GM12878 (cell line): Measurements from ENCODE around the gene RBM7. TPM values are rescaled to one million over a fixed set of nuclear protein-coding genes. Genes with fewer than 3 reads are reported as not detected.

Experiments
- CUX1 ChIP-seq: IDR thresholded peaks from 2 replicates; pipeline ENCODE4 v1.6.1; 2012; ENCODE audit warnings: improper control_type of control experiment, low read depth, low read length; ENCODE audit not compliant: insufficient replicate concordance
- HDGF ChIP-seq: fragments of 450-650 bp; IDR thresholded peaks from 2 replicates; pipeline ENCODE4 v1.6.1; 2016; ENCODE audit warnings: antibody characterized with exemption
- MTA2 ChIP-seq: fragments of 450-650 bp; IDR thresholded peaks from 2 replicates; pipeline ENCODE4 v1.6.1; 2016; ENCODE audit warnings: low read depth, mild to moderate bottlenecking, moderate library complexity
- NBN ChIP-seq: fragments of 450-650 bp; IDR thresholded peaks from 2 replicates; pipeline ENCODE4 v1.6.1; 2016
- PKNOX1 ChIP-seq: fragments of 450-650 bp; IDR thresholded peaks from 2 replicates; pipeline ENCODE4 v1.6.1; 2016; ENCODE audit warnings: mild to moderate bottlenecking
- POLR2A ChIP-seq: IDR thresholded peaks from 2 replicates; pipeline ENCODE4 v1.6.1; 2011; ENCODE audit warnings: low read depth, mild to moderate bottlenecking, low read length
- RCOR1 ChIP-seq: conservative IDR thresholded peaks from 2 replicates; pipeline ENCODE4 v1.6.1; 2012; ENCODE audit warnings: low read depth, low read length, improper control_type of control experiment
- SUZ12 ChIP-seq: fragments of 200-600 bp; sonication (generic); IDR thresholded peaks from one replicate; pipeline ENCODE4 v1.6.1; 2018; ENCODE audit warnings: antibody characterized with exemption, mild to moderate bottlenecking; ENCODE audit not compliant: unreplicated experiment
- TBL1XR1 ChIP-seq: IDR thresholded peaks from 2 replicates; pipeline ENCODE4 v1.6.1; 2012; ENCODE audit warnings: low read depth, low read length, improper control_type of control experiment
- ZNF217 ChIP-seq: fragments of 450-650 bp; IDR thresholded peaks from 2 replicates; pipeline ENCODE4 v1.6.1; 2017; ENCODE audit warnings: antibody characterized with exemption, mild to moderate bottlenecking
- ZNF274 ChIP-seq: IDR thresholded peaks from one replicate; pipeline ENCODE4 v1.8.0; 2011; ENCODE audit not compliant: insufficient read length, insufficient read depth
- polyA plus RNA-seq, 11 experiments: library from polyadenylated mRNA; depleted of rRNA in 4 of 11; unstranded in 6 of 11; stranded (reverse) in 5 of 11; fragments of >200 nt; fragmentation: Nextera tagmentation in 4 of 11; fragmentation: Illumina TruSeq in 1 of 11; extraction: Ambion mirVana in 4 of 11; extraction: Trizol in 1 of 11; gene quantifications; 1 replicate in 1 of 11; 2 replicates in 10 of 11; pipeline versions ENCODE4 v1.2.1 to v1.2.3, GENCODE V29; 2011 to 2016; ENCODE audit warnings: inconsistent platforms in 2 of 11, missing spikeins in 2 of 11, low read depth in 1 of 11
- total RNA-seq, 4 experiments: library from RNA; depleted of rRNA in 3 of 4; stranded (reverse); fragments of >200 nt in 3 of 4; fragmentation: Illumina TruSeq in 1 of 4; extraction: Trizol in 1 of 4; gene quantifications; 2 replicates each; pipeline versions ENCODE4 v1.2.1 to v1.2.3, GENCODE V29; 2013 to 2021
- TF ChIP-seq, protein P1 (sequence below): fragments of 450-650 bp; IDR thresholded peaks from 2 replicates; pipeline ENCODE4 v1.6.1; 2017; ENCODE audit warnings: mild to moderate bottlenecking, moderate library complexity
- TF ChIP-seq, protein P2 (sequence below): fragments of 450-650 bp; IDR thresholded peaks from 2 replicates; pipeline ENCODE4 v1.6.1; 2017; ENCODE audit warnings: borderline replicate concordance
- TF ChIP-seq, protein P3 (sequence below): fragments of 450-650 bp; formaldehyde crosslinking; IDR thresholded peaks from 2 replicates; pipeline ENCODE4 v1.4.0; 2020; ENCODE audit warnings: mild to moderate bottlenecking, moderate library complexity

Gene RBM7
- total and polyA plus RNA-seq, 10 of the 15 experiments (the other 5 are each of a cell fraction or from before 2014, with no cell fraction given): 17.0 to 46.2 (median 26.0) TPM

DNA sequence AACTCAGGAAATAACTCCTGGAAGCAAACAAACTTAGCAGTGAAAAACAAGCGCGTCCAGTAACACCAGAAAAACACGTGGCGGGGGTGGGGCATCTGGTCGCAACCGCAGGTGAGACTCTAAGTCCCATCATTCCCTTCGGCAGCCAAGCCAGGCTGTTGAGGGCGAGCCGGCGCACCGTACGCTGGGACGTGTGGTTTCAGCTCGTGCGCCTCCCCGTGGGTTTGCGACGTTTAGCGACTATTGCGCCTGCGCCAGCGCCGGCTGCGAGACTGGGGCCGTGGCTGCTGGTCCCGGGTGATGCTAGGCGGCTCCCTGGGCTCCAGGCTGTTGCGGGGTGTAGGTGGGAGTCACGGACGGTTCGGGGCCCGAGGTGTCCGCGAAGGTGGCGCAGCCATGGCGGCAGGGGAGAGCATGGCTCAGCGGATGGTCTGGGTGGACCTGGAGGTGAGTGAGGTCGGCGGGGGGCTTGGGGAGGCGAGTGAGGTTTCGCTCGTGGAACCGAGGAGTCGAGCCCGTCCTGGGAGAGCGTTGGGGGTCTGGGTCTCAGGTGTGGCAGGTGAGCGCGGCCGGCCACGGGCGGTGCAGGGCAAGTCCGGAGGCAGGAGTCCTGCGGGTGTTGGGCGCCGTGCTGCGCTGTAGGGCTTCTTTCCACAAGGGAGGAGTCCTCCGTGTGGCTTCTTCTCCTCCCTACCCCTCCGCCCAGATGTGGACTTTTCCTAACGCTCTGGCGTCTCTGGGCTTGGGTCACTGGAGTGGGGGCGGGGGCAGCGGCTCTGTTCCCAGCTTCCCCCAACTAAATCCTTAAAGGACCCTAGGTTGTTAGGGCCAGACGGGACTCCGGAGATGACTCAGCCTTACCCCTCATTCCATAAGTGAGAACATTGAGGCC is 39.0 kb downstream of the RBM7 start, which contains the start of gene REXO2 (continued):
- TF ChIP-seq CUX1 (no peak), RCOR1 (no peak), MTA2 (no peak), ZNF274 (no peak), ZNF217 (no peak), POLR2A (peak; percentile 76), SUZ12 (no peak), TBL1XR1 (no peak), NBN (no peak), PKNOX1 (no peak), HDGF (no peak)
- TF ChIP-seq, protein P1, sequence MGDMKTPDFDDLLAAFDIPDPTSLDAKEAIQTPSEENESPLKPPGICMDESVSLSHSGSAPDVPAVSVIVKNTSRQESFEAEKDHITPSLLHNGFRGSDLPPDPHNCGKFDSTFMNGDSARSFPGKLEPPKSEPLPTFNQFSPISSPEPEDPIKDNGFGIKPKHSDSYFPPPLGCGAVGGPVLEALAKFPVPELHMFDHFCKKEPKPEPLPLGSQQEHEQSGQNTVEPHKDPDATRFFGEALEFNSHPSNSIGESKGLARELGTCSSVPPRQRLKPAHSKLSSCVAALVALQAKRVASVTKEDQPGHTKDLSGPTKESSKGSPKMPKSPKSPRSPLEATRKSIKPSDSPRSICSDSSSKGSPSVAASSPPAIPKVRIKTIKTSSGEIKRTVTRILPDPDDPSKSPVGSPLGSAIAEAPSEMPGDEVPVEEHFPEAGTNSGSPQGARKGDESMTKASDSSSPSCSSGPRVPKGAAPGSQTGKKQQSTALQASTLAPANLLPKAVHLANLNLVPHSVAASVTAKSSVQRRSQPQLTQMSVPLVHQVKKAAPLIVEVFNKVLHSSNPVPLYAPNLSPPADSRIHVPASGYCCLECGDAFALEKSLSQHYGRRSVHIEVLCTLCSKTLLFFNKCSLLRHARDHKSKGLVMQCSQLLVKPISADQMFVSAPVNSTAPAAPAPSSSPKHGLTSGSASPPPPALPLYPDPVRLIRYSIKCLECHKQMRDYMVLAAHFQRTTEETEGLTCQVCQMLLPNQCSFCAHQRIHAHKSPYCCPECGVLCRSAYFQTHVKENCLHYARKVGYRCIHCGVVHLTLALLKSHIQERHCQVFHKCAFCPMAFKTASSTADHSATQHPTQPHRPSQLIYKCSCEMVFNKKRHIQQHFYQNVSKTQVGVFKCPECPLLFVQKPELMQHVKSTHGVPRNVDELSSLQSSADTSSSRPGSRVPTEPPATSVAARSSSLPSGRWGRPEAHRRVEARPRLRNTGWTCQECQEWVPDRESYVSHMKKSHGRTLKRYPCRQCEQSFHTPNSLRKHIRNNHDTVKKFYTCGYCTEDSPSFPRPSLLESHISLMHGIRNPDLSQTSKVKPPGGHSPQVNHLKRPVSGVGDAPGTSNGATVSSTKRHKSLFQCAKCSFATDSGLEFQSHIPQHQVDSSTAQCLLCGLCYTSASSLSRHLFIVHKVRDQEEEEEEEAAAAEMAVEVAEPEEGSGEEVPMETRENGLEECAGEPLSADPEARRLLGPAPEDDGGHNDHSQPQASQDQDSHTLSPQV: no peak
- TF ChIP-seq, protein P2, sequence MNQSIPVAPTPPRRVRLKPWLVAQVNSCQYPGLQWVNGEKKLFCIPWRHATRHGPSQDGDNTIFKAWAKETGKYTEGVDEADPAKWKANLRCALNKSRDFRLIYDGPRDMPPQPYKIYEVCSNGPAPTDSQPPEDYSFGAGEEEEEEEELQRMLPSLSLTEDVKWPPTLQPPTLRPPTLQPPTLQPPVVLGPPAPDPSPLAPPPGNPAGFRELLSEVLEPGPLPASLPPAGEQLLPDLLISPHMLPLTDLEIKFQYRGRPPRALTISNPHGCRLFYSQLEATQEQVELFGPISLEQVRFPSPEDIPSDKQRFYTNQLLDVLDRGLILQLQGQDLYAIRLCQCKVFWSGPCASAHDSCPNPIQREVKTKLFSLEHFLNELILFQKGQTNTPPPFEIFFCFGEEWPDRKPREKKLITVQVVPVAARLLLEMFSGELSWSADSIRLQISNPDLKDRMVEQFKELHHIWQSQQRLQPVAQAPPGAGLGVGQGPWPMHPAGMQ: no peak
- TF ChIP-seq, protein P3, sequence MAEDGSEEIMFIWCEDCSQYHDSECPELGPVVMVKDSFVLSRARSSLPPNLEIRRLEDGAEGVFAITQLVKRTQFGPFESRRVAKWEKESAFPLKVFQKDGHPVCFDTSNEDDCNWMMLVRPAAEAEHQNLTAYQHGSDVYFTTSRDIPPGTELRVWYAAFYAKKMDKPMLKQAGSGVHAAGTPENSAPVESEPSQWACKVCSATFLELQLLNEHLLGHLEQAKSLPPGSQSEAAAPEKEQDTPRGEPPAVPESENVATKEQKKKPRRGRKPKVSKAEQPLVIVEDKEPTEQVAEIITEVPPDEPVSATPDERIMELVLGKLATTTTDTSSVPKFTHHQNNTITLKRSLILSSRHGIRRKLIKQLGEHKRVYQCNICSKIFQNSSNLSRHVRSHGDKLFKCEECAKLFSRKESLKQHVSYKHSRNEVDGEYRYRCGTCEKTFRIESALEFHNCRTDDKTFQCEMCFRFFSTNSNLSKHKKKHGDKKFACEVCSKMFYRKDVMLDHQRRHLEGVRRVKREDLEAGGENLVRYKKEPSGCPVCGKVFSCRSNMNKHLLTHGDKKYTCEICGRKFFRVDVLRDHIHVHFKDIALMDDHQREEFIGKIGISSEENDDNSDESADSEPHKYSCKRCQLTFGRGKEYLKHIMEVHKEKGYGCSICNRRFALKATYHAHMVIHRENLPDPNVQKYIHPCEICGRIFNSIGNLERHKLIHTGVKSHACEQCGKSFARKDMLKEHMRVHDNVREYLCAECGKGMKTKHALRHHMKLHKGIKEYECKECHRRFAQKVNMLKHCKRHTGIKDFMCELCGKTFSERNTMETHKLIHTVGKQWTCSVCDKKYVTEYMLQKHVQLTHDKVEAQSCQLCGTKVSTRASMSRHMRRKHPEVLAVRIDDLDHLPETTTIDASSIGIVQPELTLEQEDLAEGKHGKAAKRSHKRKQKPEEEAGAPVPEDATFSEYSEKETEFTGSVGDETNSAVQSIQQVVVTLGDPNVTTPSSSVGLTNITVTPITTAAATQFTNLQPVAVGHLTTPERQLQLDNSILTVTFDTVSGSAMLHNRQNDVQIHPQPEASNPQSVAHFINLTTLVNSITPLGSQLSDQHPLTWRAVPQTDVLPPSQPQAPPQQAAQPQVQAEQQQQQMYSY (CRISPR knock-in tag): no peak
